T47D (cell line): Measurements from ENCODE around the gene PPFIA4.

Source experiments
- DNase-seq, 2 experiments: peaks; one replicate each; pipeline versions ENCODE4 v3.0.0 to v3.0.0-alpha.2; 2011 to 2012; ENCODE audit warnings: low read depth in 1 of 2, low spot score in 1 of 2
- JUND ChIP-seq: IDR thresholded peaks from 2 replicates; pipeline ENCODE4 v1.6.1; 2012; ENCODE audit warnings: low read depth
- in situ Hi-C: cut with HindIII; loops from 2 replicates; pipeline ENCODE4 v1.10.0; 2016; ENCODE audit warnings: low sequenced_read_pairs, low pct_unique_long_range_greater_than_20kb

The PPFIA4 gene

DNA sequence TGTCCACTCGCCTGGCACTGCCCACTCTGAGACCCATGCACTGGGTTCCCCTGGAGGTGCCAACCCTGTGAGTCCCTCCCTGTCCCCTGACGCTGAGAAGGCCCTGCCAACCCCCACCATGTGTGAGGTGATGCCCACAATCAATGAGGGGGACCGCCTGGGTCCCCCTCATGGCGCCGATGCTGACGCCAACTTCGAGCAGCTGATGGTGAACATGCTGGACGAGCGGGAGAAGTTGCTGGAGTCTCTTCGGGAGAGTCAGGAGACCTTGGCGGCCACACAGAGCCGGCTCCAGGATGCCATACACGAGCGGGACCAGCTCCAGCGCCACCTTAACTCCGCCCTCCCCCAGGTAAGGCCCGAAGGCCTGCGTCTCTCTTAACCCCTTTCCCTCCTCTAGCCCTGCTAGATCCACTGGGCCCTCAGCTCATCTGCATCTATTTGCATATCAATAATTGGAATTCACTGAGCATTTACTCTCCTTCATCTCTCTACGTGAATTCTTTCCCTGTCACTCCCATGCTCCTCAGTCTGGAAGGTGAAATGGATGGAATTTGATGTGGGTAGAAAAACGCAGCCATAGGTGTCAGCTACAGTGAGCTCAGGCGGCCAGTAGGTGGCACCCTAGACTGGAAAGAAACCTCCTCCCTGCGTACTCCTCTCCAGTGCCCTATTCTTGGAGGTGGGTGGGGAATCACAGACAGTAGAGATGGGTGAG, 12.8 kb downstream of the PPFIA4 start:
- in situ Hi-C loops = no loop called here
- TF ChIP-seq JUND = no peak
- DNase-seq = peak; percentile 81 to 89

DNA sequence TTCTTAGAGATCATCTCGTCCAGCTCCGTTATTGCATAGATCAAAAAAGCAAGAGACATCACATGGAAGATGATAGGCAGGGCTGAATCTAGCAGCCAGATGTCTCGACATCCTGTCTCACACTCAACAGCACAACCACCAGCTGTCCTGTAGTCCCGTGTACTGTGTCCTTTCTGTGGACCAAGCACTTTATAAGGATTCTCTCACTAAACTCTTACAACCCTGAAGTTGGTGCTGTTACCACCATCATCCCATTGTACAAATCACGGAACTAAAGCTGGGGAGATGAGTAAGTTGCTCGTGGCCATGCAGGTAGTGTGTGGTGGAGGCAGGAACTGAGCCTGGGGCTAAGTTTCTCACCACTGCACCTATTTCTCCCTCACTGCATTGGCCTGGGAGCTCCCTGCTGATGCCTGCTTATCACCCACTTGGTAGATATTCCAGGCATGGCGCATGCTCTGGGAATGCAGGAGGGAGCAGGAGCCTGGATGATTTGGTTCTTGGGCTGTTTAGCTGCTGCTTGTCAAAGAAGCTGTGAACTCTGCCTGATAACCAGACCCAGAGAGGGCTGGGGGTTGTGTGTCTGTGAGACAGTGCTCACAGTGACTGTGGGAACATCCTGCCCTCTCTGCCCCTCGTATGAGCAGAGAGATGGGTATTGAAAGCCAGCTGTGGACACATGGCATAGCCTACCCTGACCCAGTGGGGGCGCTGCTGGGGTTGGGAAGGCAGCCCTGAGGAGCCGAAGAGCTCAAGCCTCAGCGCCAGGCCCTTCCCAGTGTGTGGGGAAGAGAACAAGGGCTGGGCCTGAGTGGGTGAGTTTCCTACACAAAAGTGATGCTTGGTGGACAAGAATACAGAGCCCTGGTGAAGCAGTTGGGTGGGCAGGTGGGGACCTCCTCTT, 13.6 kb downstream of the PPFIA4 start:
- in situ Hi-C loops = no loop called here
- no peak for TF ChIP-seq JUND
- peak in 1 of 2 experiments; percentile 49 for DNase-seq

DNA sequence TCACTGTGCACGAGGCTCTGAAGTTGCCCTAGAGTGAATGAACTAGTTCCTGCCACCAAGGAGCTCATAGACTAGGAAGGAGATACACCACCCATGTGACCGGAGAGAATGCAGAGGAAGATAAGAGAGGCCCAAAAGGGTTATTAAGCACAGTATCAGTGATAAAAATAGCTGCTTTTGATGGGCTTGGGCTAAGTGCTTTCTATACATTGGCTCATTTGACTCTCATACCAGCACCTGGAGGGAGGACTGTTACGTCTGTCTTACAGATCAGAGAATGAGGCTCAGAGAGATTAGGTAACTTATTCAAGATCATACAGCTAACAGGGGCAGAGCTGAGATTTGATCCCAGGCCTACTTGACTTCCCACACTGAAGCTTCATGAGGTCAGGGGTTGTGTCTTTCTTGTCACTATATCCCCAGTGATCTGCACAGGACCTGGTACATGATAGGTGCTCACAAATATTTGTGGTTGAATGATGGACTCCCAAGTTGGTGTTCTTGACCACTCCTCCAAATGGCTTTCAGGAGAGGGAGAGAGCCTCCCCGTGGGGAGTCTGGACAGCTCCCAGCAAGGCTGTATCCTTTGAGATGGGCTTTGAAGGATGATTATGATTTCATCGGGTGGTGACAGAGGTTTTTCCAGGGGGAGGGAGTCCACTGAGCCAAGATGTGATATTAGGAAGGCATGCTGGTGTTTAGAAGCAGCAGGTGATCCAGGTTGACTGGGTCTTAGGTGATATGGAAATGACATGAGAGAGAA, 14.4 kb downstream of the PPFIA4 start:
- TF ChIP-seq JUND = no peak
- no peak for DNase-seq
- in situ Hi-C loops = no loop called here

DNA sequence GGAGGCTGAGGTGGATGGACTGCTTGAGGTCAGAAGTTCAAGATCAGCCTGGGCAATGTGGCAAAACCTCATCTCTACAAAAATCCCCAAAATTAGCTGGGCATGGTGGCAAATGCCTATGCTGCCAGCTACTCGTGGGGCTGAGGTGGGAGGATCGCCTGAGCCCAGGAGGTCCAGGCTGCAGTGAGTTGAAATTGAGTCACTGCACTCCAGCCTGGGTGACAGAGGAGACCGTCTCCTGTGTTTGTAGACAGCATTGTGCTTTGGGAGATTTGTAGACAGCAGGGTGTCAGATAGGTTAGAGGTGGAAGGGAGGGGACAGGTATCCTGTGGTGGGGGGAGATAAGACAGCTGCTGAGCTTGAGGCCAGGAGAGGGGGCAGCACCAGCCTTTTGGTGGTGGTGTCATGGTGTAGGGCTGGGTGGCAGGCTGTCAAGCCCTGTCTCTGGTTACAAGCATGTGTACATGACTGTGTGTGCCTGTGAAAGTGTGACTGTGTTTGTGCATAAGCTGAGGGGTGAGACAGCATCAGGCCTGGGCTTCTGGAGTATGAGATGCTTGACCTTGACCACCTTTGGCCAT, 15.2 kb downstream of the PPFIA4 start:
- in situ Hi-C loops = no loop called here
- no peak for DNase-seq
- no peak for TF ChIP-seq JUND

DNA sequence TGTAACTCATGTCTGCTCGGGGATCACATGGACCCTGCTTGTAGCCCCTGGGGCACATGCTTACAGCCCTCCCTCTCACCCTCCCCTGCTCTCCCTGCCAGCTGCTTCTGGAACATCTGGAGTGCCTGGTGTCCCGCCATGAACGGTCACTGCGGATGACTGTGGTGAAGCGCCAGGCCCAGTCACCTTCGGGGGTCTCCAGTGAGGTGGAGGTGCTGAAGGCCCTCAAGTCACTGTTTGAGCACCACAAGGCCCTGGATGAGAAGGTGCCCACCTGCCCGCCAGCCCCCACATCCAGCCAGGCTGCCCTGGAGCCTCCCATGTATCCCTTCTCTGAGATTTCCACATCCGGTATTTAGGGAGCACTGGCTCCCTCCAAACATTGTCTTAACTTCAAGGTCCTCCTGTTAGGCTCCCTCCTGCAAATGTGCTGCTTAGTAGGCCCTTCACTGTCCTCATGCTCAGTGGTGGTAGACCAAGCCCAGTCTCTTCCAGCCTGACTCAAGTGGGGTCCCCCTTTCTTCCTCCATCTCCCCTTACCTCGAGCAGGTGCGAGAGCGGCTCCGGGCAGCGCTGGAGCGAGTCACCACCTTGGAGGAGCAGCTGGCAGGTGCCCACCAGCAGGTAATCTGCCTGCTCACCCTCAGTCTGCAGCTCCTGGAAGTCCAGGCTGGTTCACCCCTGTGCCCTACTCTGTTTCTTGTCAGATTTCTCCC, 17.7 kb downstream of the PPFIA4 start:
- DNase-seq = no peak
- TF ChIP-seq JUND = no peak
- in situ Hi-C loops = no loop called here

DNA sequence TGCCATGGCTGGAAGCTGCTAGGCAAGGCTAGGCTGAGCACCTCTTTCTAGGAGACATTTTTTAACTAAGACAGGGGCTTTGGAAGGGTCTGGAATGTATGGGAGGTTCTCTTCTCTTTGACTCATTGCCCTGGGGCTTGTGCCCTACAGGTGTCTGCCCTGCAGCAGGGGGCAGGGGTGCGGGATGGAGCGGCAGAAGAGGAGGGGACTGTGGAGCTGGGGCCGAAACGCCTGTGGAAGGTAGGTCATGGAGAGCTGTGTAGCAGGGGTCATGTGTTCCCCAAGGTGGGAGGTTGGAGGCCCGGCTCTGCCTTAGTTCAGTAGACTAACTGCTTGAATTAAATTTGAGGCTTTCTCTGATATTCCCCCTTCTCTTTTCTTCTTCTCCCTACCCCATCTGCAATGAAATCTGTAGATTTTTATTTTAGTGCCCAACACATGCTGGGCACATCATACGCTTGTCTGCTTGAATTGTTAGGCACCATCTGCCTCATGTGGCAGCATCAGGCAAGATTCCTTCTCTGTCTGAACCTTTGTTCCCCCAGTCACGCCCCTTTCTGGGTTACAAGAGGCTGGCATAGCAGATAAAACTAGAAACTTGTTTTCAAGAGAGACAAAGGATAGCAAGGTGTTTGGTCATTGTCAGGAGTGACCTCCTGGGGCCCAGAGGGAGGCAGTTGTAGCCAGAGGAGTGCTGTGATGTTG, 18.4 kb downstream of the PPFIA4 start:
- no peak for TF ChIP-seq JUND
- DNase-seq = no peak
- in situ Hi-C loops = no loop called here

DNA sequence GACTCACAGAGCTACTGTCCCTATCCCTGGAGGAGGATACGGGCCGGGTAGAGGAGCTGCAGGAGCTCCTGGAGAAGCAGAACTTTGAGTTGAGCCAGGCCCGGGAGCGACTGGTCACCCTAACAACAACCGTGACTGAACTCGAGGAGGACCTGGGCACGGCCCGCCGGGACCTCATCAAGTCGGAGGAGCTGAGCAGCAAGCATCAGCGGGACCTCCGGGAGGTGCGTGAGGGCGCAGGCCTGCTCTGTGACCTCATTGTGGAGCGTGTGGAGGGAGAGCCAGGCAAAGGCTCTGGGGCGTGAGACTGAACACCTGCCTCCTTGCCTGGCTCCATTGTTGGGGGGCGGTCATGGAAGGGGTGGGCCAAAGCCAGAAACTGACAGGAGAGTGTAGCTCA, 19.0 kb downstream of the PPFIA4 start:
- no peak for TF ChIP-seq JUND
- in situ Hi-C loops = no loop called here
- DNase-seq = no peak

DNA sequence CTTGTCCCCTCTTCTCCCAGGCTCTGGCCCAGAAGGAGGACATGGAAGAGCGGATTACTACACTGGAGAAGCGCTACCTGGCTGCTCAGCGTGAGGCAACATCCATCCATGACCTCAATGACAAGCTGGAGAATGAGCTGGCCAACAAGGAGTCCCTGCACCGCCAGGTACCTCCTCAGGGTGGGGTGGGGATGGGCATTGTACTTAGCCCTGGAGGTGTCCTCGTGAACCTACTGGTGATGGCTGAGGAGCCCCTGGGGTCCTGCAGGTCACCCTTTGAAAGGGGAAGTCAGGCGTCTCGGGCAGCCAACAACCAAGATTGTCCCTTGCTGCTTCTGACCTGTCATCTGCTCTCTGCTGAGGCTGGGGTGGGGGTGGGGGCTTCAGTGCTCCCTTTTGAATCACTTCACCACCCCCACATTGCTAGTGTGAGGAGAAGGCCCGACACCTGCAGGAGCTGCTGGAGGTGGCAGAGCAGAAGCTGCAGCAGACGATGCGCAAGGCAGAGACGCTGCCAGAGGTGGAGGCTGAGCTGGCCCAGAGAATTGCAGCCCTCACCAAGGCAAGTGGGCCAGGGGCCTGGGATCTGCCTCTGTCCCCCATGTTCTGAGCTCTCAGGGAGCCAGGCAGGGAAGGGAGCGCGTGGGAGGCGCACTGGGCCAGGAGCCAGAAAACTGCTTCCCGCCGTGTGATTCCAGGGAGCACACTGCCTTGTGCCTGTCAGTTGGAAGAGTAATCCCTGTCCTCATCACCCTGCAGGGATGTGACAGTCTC, 19.7 kb downstream of the PPFIA4 start:
- TF ChIP-seq JUND = no peak
- in situ Hi-C loops = no loop called here
- DNase-seq = no peak

DNA sequence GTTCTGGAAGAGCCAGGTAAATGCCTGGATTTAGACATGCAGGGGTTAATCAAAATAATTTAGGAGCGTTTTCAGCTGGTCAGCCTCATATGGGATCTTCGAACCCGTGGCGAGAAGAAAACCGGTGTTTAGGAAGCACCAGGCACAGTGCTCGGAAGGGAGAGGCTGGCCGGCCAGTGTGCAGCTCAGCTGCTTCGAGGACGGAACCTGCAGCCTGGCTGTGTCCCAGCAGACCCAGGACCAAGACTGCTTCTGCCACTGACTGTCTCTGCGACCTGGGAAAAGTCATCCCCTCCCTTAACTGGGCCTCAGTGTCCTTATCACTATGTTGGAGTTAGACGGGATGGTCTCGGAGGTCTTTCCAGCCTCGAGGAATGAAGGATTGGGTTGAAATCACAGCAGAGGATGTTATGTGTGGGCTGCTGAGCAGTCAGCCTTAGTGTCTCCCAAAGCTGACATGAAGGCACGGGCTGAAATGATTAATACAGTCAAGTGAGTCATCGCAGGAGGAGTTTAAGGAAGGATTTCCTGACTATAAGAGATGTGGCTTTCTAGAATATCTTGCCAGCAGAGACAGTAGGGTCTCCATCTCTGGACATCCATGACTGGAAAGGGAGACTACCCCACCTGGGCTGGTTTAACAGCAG, 20.8 kb downstream of the PPFIA4 start:
- no peak for TF ChIP-seq JUND
- no peak for DNase-seq
- in situ Hi-C loops = no loop called here

DNA sequence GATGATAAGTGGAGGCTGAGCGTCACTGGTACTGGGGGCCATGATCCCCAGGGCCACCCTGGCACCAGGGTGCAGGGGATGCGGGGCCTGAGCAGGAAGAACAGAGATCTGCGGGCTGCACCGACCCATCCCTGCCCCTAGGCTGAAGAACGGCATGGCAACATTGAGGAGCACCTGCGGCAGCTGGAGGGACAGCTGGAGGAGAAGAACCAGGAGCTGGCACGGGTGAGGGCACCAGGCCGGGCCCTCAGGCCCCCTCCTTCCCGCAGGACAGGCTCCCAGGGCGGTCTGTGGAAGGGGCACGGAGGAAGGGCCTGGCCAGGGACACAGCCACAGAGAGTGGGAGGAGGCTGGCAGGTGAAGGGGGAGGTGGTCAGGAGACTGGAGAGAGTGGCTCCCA, 21.8 kb downstream of the PPFIA4 start:
- no peak for DNase-seq
- TF ChIP-seq JUND = no peak
- in situ Hi-C loops = no loop called here
